ENCODE data around the gene CD6.

GRCh38 chr11:60984636-60985035, 13.2 kb downstream of the CD6 start:
- TF ChIP-seq CTCF (IDR thresholded peaks at IDR 0.05) (no peak), POLR2A (IDR thresholded peaks at IDR 0.05) (no peak)

Data from right lobe of liver (tissue), 4 donors.